GM13977 (cell line): Measurements from ENCODE around the gene CACNA1D.

Experiments used
- DNase-seq: peaks from one replicate; pipeline ENCODE4 v3.0.0; 2012; ENCODE audit warnings: low spot score
- in situ Hi-C: fragments of 300-500 bp; cut with MboI; formaldehyde crosslinking; loops from one replicate; pipeline ENCODE4 v1.12.0; 2022; ENCODE audit warnings: low sequenced_read_pairs, low pct_unique_long_range_greater_than_20kb, mixed read lengths, inconsistent platforms; ENCODE audit not compliant: unreplicated experiment
- TF ChIP-seq, protein P1 (sequence below): IDR thresholded peaks from 2 replicates; pipeline ENCODE4 v1.5.1; 2012; ENCODE audit warnings: mild to moderate bottlenecking, control low read depth; ENCODE audit not compliant: insufficient read depth; ENCODE audit errors: extremely low read depth, missing control alignments

Gene CACNA1D

GRCh38 chr3:53811143-53811927 is 316.9 kb downstream of the CACNA1D start:
- TF ChIP-seq, protein P1, sequence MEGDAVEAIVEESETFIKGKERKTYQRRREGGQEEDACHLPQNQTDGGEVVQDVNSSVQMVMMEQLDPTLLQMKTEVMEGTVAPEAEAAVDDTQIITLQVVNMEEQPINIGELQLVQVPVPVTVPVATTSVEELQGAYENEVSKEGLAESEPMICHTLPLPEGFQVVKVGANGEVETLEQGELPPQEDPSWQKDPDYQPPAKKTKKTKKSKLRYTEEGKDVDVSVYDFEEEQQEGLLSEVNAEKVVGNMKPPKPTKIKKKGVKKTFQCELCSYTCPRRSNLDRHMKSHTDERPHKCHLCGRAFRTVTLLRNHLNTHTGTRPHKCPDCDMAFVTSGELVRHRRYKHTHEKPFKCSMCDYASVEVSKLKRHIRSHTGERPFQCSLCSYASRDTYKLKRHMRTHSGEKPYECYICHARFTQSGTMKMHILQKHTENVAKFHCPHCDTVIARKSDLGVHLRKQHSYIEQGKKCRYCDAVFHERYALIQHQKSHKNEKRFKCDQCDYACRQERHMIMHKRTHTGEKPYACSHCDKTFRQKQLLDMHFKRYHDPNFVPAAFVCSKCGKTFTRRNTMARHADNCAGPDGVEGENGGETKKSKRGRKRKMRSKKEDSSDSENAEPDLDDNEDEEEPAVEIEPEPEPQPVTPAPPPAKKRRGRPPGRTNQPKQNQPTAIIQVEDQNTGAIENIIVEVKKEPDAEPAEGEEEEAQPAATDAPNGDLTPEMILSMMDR, result no peak
- in situ Hi-C loops, result no loop called here
- no peak for DNase-seq

DNA sequence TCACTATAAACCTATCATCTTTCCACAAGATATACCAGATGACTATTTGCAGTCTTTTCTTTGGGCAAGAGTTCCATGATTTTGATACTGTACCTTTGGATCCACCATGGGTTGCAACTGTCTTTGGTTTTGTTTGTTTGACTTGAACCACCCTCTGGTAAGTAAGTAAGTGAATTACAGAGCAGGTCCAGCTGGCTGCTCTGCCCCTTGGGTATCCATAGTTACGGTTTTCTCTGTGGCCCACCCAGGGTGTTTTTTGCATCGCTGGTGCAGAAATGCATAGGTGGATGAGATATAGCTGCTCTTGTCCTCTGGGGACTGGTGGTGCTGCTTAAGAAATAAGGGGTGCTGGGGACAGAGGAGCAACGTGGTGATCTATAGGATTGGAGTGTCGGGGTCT is 318.0 kb downstream of the CACNA1D start:
- TF ChIP-seq, protein P1, result no peak
- DNase-seq, result peak; percentile 40
- in situ Hi-C loops, result no loop called here

GRCh38 chr3:53813229-53813628 is 318.8 kb downstream of the CACNA1D start:
- in situ Hi-C loops, result no loop called here
- DNase-seq, result no peak

DNA sequence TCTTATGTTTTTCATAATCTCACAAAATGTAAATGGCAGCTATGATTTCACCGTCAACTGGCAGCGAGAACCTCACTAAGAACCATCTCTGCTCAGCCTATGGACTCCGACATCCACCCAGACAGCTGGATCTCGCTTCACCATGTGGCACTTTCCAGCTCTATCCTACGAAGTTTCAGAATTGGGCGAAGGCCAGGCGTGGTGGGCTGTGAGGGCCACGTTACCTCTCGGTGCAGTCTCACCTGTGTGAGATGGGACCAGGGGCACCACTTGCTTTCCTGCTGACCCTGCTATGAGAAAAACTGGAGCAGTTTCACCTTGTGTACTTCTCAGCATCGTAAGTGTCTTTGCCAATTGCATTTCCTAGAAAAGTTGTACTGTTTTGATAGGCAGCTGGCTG is 319.5 kb downstream of the CACNA1D start:
- in situ Hi-C loops, result no loop called here

More at GRCh38 chr3:53813229-53813628, 318.8 kb downstream of the CACNA1D start:
- TF ChIP-seq, protein P1, result no peak

GRCh38 chr3:53815067-53815466 is 320.7 kb downstream of the CACNA1D start:
- DNase-seq, result no peak
- in situ Hi-C loops, result no loop called here
- TF ChIP-seq, protein P1, result no peak

More for the DNA sequence above, 319.5 kb downstream of the CACNA1D start:
- TF ChIP-seq, protein P1, result no peak
- no peak for DNase-seq

DNA sequence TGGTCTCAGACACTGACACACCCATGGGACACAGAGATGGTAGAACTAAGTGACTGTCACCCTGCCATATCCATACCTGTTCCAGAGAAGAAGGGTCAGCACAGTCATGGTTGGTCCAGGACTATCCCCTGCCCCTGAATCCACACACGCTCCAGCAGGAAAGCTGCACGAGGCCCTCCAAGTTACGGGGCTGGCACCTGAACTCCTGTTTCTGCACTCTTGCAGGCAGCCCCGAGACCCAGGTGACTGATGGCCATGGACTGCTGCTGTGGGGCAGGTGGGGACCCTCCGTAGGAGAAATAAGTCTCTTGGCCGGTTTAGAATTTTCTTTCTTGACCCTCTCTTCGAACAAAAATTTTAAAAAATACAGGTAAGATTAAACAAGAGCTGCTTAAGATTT is 321.2 kb downstream of the CACNA1D start:
- in situ Hi-C loops, result no loop called here
- TF ChIP-seq, protein P1, result no peak
- no peak for DNase-seq
